Glutamatergic neuron (in vitro differentiated cells): ENCODE measurements around the gene NAV2. TPM values are rescaled to one million over a fixed set of nuclear protein-coding genes. Genes with fewer than 3 reads are reported as not detected.

Source experiments
- DNase-seq: peaks from one replicate; pipeline ENCODE4 v3.0.0; 2022
- H3K27ac Mint-ChIP-seq: one replicate; pipeline ENCODE4 v1.8.0; 2020; ENCODE audit warnings: mild to moderate bottlenecking, mixed read lengths, inconsistent platforms; ENCODE audit not compliant: unreplicated experiment
- H3K27me3 Mint-ChIP-seq: one replicate; pipeline ENCODE4 v1.8.0; 2020; ENCODE audit warnings: mild to moderate bottlenecking, moderate library complexity, mixed read lengths, inconsistent platforms; ENCODE audit not compliant: unreplicated experiment
- H3K36me3 Mint-ChIP-seq: one replicate; pipeline ENCODE4 v1.8.0; 2020; ENCODE audit warnings: mild to moderate bottlenecking, mixed read lengths, inconsistent platforms; ENCODE audit not compliant: unreplicated experiment
- H3K4me1 Mint-ChIP-seq: one replicate; pipeline ENCODE4 v1.8.0; 2020; ENCODE audit warnings: mild to moderate bottlenecking, low read depth, mixed read lengths, inconsistent platforms; ENCODE audit not compliant: unreplicated experiment
- H3K4me3 Mint-ChIP-seq: one replicate; pipeline ENCODE4 v1.8.0; 2020; ENCODE audit warnings: mild to moderate bottlenecking, mixed read lengths, inconsistent platforms; ENCODE audit not compliant: unreplicated experiment
- H3K9me3 Mint-ChIP-seq: one replicate; pipeline ENCODE4 v1.8.0; 2020; ENCODE audit warnings: mild to moderate bottlenecking, moderate library complexity, mixed read lengths, inconsistent platforms; ENCODE audit not compliant: unreplicated experiment
- CTCF ChIP-seq: fragments of 200-600 bp; sonication (generic); IDR thresholded peaks from one replicate; pipeline ENCODE4 v1.5.0; 2021; ENCODE audit not compliant: partially characterized antibody, unreplicated experiment
- total RNA-seq: library from RNA; stranded (reverse); fragmentation: NEBNext Ultra II Directional; extraction: Animal tissue kit (Norgen Biotek cat#: 25700); gene quantifications from one replicate; pipeline ENCODE4 v1.2.1, GENCODE V29; 2021; ENCODE audit not compliant: unreplicated experiment

The NAV2 gene
- total RNA-seq, 1 donor from 2014 or later: 117 TPM

- Mint-ChIP-seq H3K4me1 (peaks cover 4% of the 10 kb centered on the region), H3K9me3 (peaks cover 17% of the 10 kb centered on the region), H3K4me3 (no peak overlapping the region), H3K27ac (no peak overlapping the region), H3K27me3 (peaks cover 2% of the 10 kb centered on the region), H3K36me3 (no peaks in the 10 kb centered on the region)
- DNase-seq: no peak
- TF ChIP-seq CTCF: no peak
Measured at GRCh38 chr11:19747634-19748033, 35.0 kb downstream of the NAV2 start.

DNA sequence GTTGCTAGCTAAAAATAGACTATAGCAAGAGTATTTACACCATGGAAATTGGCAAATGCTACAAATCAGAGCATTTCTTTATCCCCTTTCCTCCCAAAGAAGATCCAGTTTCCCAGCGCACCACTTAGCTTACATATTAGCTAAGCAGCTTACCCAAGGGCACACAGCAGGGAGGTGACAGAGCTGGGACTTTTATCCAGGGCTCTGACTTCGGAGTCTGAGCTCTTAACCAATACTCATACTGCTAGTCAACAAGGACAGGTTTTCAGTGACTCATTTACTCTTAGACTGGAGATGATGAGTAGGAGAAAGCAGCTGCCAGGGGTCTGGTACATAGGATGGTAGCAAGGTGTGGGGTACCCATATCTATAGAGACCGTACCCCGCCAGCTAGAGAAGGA lies 38.4 kb downstream of the NAV2 start:
- Mint-ChIP-seq H3K4me3 (no peak overlapping the region), H3K4me1 (no peaks in the 10 kb centered on the region), H3K36me3 (no peaks in the 10 kb centered on the region), H3K27ac (no peak overlapping the region), H3K27me3 (peaks cover 5% of the 10 kb centered on the region), H3K9me3 (peaks cover 3% of the 10 kb centered on the region)
- no peak for TF ChIP-seq CTCF
- no peak for DNase-seq

- Mint-ChIP-seq H3K27me3 (peaks cover 5% of the 10 kb centered on the region), H3K36me3 (no peaks in the 10 kb centered on the region), H3K4me3 (no peak overlapping the region), H3K4me1 (peaks cover 6% of the 10 kb centered on the region), H3K9me3 (peaks cover 7% of the 10 kb centered on the region), H3K27ac (no peak overlapping the region)
- DNase-seq: no peak
- no peak for TF ChIP-seq CTCF
Measured at GRCh38 chr11:19753451-19754106, 40.9 kb downstream of the NAV2 start.

DNA sequence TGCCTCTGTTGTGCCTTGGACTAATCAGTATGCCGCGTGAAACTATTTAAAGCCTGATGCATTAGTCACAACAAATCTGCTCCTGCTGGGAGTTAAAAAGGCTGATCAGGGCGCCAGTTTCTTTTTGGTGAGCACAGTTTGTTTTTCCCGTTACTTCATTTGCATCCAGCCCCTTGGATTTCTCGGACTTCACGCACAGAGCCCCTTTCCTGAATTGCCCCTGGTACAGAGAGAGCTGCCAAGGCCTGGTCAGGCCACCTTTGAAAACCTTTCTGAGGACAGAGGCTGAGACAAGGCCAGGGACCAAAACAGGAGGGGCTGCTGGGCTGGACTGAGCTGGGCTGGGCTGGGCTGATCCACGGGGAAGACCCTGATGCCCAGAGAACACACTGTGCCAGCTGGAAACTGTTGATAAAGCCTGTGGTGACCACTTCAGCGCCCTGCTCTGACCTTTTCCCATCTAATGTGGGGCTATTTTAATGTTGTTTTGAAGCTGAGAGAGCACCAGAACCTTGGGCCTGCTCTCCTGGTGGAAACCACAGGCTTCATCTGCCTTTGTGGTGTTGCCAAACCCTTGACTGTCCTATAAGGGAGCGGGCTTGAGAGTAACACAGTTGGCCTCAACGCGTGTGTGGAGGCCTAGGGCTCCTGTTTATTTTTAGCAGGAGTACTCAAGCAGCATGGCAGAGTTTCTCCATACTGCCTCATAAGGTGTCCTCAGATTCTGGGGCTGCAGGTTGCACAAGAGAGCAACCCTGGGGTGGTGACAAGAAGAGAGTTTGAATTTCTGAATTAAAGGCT lies 44.2 kb downstream of the NAV2 start:
- H3K27me3 Mint-ChIP-seq: peaks cover 5% of the 10 kb centered on the region

More for the DNA sequence above, 44.2 kb downstream of the NAV2 start:
- no peak for TF ChIP-seq CTCF
- DNase-seq: no peak
- Mint-ChIP-seq H3K36me3 (no peaks in the 10 kb centered on the region), H3K9me3 (peaks cover 6% of the 10 kb centered on the region), H3K4me3 (no peak overlapping the region), H3K27ac (no peak overlapping the region), H3K4me1 (peaks cover 7% of the 10 kb centered on the region)
